Mammary epithelial cell (primary cell): ENCODE measurements around the gene PYGB.

Source experiments
- EZH2 ChIP-seq: IDR thresholded peaks from 2 replicates; pipeline ENCODE4 v1.6.1; 2012; ENCODE audit warnings: low read length, inconsistent platforms, borderline replicate concordance
- TF ChIP-seq, protein P1 (sequence below), 2 donors: IDR thresholded peaks in 1 of 2; conservative IDR thresholded peaks in 1 of 2; 2 replicates each; pipeline ENCODE4 v1.5.1; 2011 to 2012; ENCODE audit warnings: inconsistent platforms in 2 of 2, low read length in 2 of 2, mild to moderate bottlenecking in 2 of 2, control low read depth in 1 of 2, low read depth in 1 of 2; ENCODE audit not compliant: insufficient read depth in 1 of 2; ENCODE audit errors: extremely low read depth in 1 of 2

DNA sequence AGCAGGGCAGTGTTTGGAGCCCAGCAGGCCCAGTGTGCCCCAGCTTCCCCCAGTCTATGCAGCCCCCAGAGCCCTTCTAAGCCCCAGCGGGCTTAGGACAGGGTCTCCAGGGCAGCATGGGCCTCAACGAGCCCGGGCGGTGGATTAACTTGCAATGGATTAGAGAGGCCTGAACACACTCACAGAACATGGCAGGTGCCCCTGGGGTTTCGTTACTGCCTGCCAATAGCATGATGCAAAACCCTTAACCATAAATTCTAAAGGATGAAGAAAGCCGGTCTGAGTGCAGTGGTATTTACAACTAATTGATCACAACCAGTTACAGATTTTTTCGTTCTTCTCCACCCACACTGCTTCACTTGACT, 33.5 kb upstream of the PYGB start:
- TF ChIP-seq, protein P1, sequence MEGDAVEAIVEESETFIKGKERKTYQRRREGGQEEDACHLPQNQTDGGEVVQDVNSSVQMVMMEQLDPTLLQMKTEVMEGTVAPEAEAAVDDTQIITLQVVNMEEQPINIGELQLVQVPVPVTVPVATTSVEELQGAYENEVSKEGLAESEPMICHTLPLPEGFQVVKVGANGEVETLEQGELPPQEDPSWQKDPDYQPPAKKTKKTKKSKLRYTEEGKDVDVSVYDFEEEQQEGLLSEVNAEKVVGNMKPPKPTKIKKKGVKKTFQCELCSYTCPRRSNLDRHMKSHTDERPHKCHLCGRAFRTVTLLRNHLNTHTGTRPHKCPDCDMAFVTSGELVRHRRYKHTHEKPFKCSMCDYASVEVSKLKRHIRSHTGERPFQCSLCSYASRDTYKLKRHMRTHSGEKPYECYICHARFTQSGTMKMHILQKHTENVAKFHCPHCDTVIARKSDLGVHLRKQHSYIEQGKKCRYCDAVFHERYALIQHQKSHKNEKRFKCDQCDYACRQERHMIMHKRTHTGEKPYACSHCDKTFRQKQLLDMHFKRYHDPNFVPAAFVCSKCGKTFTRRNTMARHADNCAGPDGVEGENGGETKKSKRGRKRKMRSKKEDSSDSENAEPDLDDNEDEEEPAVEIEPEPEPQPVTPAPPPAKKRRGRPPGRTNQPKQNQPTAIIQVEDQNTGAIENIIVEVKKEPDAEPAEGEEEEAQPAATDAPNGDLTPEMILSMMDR (conservative IDR thresholded peaks at IDR 0.05 in 1 of 2, IDR thresholded peaks at IDR 0.05 in 1 of 2; ENCODE audit: extremely low read depth in 1 of 2, insufficient read depth in 1 of 2, low read depth in 1 of 2, low read length in 2 of 2), result no peak
- TF ChIP-seq EZH2, result no peak
